HL-60/S4 treated with phorbol 12-myristate 13-acetate at 8.2 ng/mL for 4 days and 3 days (cell line): ENCODE measurements around the gene CKAP2.
"Not testable (repeated sequence)": the region's sequence is repeated elsewhere in the genome, so short reads cannot be mapped to it uniquely, and the experiment has no call there.

ENCODE experiments used
- in situ Hi-C: fragments of 300-500 bp; cut with MboI; formaldehyde crosslinking; loops from 2 replicates; pipeline ENCODE4 v1.15.0; 2022; ENCODE audit warnings: low sequenced_read_pairs

The CKAP2 gene

DNA sequence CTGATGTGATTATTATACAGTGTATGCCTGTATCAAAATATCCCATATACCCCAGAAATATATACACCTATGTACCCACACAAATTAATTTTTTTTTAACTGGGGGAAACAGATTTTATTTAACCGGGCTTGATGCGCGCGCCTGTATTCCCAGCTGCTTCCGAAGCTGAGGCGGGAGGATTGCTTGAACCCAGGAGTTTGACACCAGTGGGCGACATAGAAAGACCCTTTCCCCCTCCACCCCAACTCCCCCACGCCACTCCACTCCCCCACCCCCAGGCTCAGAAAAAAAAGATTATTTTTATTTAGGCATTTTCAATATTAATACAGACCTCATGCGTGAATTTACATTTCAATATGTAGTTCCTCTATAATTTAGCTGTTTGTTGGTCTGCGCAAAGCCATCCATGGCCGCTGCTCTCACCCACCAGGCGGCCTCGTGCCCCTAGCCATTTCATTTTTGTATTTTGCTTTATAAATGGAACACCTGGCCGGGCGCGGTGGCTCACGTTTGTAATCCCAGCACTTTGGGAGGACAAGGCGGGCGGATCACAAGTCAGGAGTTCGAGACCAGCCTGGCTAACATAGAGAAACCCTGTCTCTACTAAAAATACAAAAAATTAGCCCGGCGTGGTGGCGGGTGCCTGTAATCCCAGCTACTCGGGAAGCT is 4.0 kb upstream of the CKAP2 start:
- in situ Hi-C loops, result no loop called here

DNA sequence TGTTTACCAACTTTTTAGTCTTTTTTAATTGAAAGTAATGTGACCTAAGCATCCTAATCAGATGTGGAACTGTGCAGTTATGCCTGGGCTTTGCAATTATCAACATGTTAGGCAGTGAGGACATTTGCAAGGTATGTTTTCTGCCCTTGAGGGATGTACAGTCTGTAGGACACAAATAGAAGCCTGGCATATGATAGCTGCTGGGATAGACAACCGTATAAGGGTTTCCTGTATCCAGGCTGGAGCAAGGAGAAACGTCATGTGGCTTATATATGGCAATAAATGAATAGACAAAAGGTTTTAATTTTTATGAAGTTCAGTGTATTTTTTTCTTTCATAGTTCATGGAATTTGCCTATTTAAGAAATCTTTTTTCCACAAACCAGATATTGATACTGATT is 2.8 kb upstream of the CKAP2 start:
- in situ Hi-C loops, result no loop called here

DNA sequence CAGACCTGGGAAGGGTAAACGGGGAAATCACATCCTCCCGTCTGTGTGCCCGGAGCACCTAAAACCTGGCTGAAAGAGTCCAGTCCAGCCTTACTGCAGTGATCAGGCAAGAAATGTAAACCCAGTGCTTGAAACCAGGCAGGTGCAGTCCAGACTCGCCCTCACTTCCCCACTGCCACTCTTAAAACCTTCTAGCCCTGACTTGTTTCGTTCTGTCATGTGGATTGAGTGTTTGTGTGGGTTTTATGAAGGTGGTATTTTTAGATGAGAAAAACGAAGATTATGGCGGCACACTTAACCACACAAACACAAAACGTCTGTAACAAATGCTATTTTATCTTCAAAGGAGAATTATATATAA is 839 bp upstream of the CKAP2 start:
- in situ Hi-C loops, result no loop called here

DNA sequence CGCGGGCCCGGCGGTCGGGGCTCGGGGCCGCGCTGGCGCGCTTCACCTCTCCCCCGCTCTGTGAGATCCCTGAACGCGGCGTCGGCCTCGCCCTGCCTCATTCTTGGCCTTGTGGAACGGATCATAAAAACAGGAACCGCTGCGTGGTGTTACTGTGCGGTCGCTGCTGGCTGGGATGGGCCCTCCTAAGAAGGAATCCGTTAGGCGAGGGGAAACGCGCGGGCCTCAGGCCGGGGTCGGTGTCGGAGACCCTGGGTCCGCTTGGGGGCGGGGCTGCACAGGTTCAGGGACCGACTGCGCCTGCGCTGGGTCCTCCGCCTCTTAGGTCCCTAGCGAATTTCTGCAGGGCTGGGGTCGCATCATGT is 381 bp downstream of the CKAP2 start:
- in situ Hi-C loops, result no loop called here

DNA sequence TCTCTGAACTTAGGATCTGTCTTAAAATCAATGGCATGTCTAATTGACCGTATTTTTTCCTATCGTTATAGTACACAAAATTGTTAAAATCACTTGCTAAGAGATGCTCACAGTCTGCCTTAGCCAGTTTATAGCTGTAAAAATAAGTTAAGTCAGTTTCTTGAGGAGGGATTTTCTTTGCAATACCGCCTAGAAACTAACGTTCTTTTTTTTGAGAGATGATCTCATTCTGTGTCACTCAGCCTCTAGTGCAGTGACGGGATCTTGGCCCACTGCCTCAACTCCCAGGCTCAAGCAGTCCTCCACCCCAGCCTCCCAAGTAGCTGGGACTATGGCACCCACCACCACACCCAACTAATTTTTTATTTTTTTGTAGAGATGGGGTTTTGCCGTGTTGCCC is 4.4 kb downstream of the CKAP2 start:
- in situ Hi-C loops, result no loop called here

DNA sequence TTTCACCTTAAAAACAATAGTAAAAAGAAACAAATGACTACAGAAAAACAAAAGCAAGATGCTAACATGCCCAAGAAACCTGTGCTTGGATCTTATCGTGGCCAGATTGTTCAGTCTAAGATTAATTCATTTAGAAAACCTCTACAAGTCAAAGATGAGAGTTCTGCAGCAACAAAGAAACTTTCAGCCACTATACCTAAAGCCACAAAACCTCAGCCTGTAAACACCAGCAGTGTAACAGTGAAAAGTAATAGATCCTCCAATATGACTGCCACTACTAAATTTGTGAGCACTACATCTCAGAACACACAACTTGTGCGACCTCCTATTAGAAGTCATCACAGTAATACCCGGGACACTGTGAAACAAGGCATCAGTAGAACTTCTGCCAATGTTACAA is 6.0 kb downstream of the CKAP2 start:
- in situ Hi-C loops, result no loop called here

DNA sequence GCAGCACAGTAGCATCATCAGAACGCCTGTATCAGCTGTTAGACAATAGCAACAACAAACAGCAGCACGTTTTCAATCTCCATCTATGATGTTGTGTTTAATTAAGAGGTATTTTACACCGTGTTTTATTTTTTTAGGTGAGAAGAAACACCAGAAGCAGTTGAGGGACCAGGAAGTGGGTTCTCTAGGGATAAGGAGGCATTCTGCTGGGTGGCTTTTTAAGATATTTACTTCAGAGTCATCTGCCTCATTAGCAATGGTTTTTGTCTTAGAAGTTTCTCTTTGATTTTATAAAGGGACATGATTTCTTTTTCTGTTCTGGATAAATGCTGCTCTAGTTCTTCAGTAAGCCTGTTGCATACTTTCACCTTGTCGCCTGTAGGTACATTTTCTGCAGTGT is 8.2 kb downstream of the CKAP2 start:
- in situ Hi-C loops, result no loop called here

DNA sequence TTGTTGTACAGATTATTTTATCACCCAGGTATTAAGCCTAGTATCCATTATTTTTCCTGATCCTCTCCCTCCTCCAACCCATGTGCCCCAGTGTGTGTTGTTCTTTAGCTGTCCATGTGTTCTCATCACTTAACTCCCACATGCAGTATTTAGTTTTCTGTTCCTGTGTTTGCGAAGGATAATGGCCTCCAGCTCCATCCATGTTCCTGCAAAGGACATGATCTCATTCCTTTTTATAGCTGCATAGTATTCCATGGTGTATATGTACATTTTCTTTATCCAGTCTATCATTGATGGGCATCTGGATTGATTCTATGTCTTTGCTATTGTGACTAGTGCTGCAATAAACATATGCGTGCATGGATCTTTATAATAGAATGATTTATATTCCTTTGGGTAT is 13.2 kb downstream of the CKAP2 start:
- in situ Hi-C loops, result not testable (repeated sequence)

DNA sequence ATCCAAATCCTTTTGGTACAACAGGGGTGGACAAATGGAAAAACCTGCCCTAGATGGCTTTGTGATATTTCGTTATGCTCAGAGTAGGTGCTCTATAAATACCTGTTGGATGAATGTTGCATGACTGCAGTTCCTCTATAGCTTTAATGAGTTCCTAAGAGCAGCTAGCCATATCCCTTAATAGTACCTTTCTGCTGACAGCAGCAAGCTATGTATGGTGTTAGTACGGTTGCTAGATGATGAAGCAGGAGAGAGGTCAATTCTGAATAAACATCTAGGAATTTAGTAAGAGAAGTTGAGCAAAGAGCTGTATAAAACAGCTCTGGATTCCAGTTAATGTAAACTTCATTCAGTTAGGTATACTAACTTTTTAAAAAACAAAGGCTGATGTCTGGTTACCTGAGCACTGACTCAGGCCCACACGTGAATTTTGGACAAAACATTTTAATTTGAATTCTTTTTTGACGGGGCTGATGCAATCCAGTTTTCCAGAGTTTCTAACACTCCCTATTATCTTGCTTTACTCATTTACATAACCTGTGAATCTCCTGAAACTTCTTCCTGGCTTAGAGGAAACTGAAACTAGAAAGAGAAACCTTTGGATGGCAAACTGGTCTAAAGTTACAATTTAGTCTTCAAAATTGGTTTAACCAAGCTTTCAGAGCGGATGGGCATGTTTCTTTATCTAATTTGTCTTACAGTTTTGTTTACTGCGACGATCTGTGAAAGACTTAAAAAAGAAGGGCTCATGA is 25.6 kb downstream of the CKAP2 start:
- in situ Hi-C loops, result not testable (repeated sequence)

DNA sequence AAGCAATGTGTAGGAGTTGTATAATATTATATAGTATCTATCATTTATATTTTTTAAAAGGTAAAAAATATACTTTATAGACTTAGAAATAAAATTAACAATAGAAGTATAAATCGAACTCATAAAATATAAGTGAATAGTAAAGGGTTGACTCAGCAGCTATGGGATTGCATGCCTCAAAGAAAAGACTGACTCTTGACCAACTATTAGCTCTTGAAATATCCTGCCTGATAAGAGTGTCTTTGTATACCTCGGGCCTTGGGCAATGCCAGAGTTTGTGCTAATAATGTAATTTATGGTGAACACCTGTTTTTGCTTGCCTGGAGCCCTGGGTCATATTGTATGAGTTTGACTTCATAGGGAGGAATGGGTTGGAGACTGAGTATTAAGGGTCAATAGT is 31.8 kb downstream of the CKAP2 start:
- in situ Hi-C loops, result not testable (repeated sequence)

DNA sequence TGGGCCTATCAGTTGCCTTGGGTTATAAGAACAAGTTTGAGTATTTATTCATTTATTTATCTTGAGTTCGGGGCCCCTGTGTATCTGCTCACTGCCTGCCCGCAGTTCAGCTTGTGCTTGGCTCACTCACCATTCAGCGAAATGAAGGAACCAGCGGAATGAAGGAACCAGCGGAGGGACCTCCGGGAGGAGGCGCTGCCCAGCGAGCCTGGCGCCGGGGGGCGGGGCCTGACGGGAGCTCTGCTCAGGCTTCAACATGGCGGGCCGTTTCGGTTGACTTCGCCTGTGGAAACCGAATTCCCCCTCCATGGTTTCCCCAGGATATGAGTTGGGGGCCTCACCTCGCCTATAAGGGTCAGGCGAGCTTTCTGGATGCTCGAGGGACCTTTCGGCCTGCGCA is 33.5 kb downstream of the CKAP2 start:
- in situ Hi-C loops, result not testable (repeated sequence)

DNA sequence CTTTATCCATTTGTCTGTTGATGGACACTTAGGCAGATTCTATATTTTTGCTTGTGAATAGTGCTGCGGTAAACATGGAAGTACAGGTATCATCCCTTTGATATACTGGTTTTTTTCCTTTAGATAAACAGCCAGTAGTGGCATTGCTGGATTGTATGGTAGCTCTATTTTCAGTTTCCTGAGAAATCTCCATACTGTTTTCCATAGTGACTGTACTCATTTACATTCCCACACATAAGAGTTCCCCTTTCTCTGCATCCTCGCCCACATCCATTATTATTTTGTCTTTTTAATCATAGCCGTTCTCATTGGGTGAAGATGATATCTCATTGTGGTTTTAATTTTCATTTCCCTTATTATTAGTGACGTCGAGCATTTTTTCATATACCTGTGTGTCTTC is 35.7 kb downstream of the CKAP2 start:
- in situ Hi-C loops, result not testable (repeated sequence)

DNA sequence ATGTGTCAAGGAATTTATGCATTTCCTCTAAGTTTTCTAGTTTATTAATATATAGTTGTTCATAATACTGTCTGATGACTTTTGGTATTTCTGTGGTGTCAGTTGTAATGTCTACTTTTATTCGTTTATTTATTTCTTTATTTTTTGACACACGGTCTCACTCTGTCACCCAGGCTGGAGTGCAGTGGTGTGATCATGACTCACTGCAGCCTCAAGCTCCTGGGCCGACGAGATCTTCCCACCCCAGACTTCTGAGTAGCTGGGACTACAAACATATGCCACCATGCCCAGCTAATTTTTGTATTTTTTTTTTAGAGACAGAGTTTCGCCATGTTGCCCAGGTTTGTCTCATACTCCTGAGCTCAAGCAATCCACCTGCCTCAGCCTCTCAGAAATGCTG is 39.0 kb downstream of the CKAP2 start:
- in situ Hi-C loops, result not testable (repeated sequence)

DNA sequence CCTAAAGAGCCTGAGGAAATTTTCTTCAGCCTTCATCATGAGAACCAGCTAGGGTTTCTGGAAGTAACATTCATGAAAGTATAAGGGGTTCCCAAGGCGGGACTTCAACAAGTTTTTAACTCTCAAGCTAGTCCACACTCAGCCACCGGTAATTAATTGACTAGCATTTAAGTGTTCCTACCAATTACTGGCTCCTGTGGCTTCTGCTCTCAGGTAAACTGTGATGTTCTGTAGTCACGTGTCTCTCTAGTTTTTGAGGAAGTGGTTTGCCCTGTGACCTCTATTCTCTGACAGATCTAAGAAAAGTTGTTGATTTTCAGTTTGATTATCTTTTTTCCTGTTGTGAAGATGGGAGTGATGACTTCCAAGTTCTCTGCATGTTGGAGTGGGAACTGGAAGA is 42.7 kb downstream of the CKAP2 start:
- in situ Hi-C loops, result not testable (repeated sequence)

DNA sequence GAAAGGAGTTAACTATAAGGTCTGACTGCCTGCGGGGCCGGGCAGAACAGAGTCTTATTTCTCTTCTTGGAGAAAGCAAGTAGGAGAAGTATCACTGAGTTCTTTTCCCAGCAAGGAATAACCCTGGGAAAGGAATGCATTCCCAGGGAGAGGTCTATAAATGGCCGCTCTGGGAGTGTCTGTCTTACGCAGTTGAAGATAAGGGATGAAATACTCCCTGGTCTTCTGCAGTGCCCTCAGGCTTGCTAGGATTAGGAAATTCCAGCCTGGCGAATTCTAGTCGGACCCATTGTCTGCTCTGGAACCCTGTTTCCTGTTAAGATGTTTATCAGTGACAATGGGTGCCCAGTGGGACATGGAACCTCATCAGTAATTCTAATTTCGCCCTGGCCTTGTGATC is 47.0 kb downstream of the CKAP2 start:
- in situ Hi-C loops, result not testable (repeated sequence)

DNA sequence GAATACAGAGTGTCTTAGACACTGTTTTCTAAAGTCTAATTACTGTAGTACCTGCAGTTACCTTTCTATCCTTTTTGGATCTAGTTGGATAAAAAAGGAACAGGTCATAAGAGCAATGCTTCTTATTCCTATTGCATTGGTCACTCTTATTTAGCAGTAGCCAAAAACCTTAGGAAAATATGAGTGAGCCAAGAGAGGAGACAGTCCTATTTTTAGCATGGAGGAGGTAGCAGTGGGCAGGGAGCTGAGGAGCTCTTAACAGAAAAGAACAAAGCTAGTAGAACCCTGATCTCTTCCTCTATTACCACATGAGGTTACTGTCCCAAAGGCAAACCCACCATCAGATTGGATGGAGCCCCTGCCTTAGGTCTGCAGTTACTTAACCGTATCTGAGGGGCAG is 50.6 kb downstream of the CKAP2 start:
- in situ Hi-C loops, result not testable (repeated sequence)

DNA sequence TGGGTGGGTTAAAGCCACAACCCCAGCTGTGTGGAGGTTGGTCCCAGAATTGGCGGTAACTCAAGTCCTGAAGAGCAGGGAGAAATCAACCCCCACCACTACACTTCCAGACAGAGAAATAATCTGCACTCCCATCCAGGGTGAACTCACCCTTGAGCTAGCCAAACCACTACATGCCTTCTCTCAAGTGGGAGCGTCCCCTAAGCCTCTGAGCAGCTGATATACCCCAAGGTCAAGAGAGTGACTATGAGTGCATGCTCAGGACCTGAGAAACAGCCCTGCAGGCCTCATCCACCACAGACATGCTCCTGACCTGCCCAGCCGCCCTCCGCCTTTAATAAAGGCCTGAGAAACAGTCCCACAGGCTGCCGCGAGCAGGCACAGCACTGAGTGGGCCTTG is 54.3 kb downstream of the CKAP2 start:
- in situ Hi-C loops, result not testable (repeated sequence)

DNA sequence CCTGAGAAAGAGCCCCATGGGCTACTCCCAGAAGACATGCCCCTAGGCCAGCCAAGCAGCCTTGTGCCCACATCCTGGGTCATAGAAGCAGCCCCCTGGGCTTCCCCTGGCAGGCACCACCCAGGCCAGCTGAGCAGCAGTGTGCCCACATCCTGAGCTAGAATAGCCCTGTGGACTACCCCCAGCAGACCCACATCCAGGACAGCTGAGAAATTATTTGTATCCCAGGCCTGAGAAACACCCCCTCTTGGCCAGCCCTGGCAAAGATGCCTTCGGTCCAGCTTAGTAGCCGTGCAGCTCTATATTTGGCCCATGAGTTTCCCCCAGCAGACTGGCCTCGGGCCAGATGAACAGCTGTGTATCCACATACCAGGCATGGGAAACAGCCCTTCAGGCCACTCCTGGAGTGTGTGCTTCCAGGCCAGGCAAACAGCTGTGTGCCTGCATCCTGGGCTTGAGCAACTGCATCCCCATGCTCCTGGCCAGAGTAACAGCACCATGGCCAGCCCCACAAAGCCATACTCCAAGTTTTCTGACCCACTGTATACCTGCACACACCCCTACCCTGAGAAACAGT is 55.0 kb downstream of the CKAP2 start:
- in situ Hi-C loops, result not testable (repeated sequence)

DNA sequence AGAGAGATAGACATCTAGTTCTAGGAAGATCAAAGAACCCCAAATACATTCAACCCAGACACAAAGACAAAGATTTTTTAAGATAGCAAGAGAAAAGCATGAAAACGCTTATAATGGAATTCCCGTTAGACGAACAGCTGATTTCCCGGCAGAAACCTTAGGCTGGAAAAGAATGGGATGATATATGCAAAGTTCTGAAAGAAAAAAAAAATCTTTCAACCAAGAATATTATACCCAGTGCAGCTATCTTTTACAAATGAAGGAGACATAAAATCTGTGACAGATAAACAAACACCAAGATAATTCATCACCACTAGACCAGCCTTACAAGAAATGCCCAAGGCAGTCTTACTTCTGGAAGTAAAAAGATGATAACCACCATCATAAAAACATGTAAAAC is 56.3 kb downstream of the CKAP2 start:
- in situ Hi-C loops, result not testable (repeated sequence)

DNA sequence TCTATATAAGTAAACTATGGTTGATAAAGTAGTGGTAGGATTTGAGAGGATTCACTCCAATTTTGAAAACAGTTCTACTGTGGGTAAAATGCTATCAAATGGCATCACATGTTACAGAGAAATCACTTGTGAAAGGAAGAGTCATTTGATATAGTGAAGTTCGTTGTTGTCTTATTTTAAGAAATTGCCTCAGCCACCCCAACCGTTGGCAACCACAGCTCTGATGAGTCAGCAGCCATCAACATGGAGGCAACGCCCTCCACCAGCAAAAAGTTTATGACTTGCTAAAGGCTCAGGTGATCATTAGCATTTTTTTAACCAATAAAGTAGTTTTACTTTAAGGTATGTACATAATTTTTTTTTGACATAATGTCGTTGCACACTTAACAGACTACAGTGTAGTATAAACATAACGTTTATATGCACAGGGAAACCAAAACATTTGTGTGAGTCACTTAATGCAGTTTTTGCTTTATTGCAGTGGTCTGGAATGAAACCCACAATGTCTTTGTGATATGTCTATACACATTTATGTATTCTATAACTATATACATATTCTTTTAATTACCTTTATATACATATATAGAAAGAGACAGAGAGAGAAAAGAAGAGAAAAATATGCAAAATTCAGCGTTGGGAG is 58.8 kb downstream of the CKAP2 start:
- in situ Hi-C loops, result not testable (repeated sequence)

DNA sequence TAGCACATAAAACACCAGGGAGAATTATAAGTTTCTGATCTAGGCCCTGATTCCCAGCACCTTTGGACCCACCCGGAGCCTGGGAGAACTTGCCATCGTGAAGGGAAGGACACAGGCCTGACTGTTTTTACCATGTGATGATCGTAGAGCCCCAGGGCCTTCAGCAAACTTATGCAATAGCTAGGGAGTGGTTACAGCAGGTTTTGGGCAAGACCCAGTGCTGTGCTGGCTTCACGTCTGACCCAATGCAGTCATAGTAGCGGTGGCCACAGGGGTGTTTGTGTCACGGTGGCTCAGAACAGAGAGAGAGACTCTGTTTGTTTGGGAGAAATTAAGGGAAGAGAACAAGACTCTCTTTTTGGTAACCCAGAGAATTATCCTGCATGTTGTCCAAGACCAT is 68.0 kb downstream of the CKAP2 start:
- in situ Hi-C loops, result not testable (repeated sequence)
